SH-SY5Y (cell line): ENCODE measurements around the gene RBBP6.

Experiments used
- GATA2 ChIP-seq: IDR thresholded peaks from 2 replicates; pipeline ENCODE4 v1.6.1; 2011; ENCODE audit warnings: mild to moderate bottlenecking, low read depth, low read length
- GATA3 ChIP-seq: IDR thresholded peaks from 2 replicates; pipeline ENCODE4 v1.6.1; 2011; ENCODE audit warnings: low read depth, mild to moderate bottlenecking, low read length, moderate library complexity

DNA sequence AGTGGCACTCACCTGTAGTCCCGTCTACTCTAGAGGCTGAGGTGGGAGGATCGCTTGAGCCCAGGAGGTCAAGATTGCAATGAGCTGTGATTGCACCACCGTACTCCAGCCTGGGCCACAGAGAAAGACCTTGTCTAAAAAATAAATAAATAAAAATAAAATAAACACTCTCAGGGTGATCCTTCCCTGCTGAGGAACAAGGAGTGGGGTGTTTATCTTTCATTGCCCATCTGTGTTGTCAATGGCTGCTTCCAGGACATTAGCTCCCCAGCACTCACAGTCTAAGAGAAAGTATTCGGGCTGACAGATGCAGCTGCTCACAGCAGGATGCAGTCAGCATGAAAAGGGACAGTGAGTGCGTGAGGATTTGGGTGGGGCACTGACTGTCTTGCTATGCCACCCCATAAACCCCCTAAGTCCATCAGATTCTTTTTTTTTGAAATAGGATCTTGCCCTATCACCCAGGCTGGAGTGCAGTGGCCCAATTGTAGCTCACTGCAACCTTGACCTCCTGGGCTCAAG lies 31.3 kb upstream of the RBBP6 start:
- no peak for TF ChIP-seq GATA2
- no peak for TF ChIP-seq GATA3
